ENCODE measurements around the gene NCBP2L. TPM values are rescaled to one million over a fixed set of nuclear protein-coding genes. Genes with fewer than 3 reads are reported as not detected.
A peak's percentile ranks its signal among the peaks of the same experiment; 100 is the strongest.

Gene NCBP2L
- total RNA-seq, 1 donor from 2014 or later = not detected

DNA sequence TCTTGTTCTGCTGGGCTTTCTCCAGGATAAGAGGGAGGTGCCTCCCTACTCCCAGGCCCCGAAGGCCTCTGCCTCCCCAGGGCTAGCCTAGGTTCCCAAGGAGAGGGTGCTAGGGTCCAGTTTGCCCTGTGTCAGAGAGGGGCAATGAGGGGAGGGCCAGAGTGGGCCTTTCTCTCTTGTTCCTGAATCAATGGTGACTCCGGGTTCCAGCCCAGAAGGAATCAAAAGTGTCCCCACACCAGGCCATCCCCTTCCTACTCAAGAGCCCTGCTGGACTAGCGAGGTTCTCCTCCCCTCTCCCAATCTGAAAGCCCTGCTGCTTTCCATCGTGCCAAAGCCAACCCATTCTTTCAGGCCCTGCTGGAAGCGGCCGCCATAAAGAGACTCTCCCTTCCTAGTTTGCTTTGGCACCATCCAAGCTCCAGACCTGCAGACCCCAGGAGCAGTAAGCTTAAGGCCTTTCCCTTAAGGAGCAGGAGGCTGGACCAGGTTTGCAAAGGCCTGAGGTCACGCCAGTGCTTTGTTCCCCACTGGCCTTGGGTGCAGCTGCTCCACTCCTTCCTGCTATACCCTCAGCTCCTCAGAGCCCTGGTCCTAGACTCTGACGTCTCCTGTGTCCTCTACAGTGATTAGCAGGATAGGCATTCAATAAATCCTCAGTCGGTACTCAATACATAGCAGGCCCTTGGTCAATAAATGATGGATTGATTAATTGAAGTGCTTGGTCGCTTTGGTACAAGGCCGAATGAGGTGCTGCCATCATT is 12.5 kb upstream of the NCBP2L start:
- TF ChIP-seq, protein P1, sequence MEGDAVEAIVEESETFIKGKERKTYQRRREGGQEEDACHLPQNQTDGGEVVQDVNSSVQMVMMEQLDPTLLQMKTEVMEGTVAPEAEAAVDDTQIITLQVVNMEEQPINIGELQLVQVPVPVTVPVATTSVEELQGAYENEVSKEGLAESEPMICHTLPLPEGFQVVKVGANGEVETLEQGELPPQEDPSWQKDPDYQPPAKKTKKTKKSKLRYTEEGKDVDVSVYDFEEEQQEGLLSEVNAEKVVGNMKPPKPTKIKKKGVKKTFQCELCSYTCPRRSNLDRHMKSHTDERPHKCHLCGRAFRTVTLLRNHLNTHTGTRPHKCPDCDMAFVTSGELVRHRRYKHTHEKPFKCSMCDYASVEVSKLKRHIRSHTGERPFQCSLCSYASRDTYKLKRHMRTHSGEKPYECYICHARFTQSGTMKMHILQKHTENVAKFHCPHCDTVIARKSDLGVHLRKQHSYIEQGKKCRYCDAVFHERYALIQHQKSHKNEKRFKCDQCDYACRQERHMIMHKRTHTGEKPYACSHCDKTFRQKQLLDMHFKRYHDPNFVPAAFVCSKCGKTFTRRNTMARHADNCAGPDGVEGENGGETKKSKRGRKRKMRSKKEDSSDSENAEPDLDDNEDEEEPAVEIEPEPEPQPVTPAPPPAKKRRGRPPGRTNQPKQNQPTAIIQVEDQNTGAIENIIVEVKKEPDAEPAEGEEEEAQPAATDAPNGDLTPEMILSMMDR (IDR thresholded peaks at IDR 0.05; ENCODE audit: insufficient read depth, low read length, poor library complexity, severe bottlenecking) = no peak
- no peak overlapping the region for H3K4me3 ChIP-seq (ENCODE audit: low read depth, low read length)
- no peaks in the 10 kb centered on the region for H3K27me3 ChIP-seq (ENCODE audit: control insufficient read depth, insufficient read depth, low read length)
- H3K36me3 ChIP-seq (ENCODE audit: control insufficient read depth, insufficient read depth, low read length) = no peaks in the 10 kb centered on the region
- no peak for DNase-seq (ENCODE audit: low read depth)

DNA sequence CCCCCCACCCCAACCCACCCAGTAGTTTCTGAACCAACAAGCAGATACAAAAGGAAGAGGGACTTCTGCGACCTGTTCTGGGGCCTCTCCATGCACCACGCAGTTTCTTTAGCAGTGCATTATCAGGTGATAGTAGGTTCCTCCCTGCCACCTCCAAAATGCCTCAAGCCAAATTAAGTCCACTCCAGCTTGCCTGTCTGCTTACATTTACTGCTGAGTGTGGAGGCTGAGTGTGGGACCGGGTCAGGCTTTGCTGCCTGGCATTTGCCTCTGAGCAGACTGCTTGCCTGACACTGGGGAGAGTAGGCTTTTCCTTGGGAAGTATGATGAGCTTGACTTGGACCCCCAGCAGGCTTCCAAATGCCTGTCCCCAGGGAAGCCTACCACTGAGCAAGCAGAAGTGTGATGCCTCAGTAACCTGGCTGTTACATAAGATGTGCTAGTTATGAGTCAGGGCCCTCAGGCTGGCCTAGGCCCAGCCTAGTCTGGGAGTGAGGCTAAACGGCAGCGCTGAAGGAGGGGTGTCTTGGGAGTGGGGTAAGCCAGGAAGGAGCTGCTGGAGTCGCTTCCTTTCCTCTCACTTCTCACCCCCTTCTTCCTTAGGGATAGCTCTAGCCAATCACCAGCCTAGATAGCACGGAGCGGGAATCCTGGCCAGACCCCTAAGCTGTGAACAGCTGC is 10.9 kb upstream of the NCBP2L start:
- DNase-seq (ENCODE audit: low read depth) = peak; percentile 41
- no peaks in the 10 kb centered on the region for H3K27me3 ChIP-seq (ENCODE audit: control insufficient read depth, insufficient read depth, low read length)
- H3K4me3 ChIP-seq (ENCODE audit: low read depth, low read length) = no peak overlapping the region
- no peaks in the 10 kb centered on the region for H3K36me3 ChIP-seq (ENCODE audit: control insufficient read depth, insufficient read depth, low read length)
- TF ChIP-seq, protein P1 (IDR thresholded peaks at IDR 0.05; ENCODE audit: insufficient read depth, low read length, poor library complexity, severe bottlenecking) = no peak

DNA sequence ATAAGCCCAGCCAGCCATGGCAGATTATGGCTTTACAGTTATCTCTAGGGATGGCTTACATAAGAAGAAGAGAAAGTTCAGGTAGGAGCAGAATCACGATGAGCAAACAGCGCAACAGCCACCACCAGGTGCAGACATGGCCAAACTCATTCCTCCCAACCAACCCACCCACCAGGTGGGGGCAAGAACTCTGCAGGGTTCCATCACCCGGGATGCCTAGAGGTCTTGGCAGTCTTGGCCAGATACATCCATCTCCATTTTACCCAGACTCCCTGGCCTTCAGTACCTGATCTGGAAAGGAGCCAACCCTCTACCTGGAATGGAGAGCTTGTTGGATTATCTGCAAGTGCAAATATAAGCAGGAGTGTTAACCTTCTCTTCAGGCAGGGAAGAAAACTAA is 9.5 kb upstream of the NCBP2L start:
- Histone ChIP-seq H3K27me3 (ENCODE audit: control insufficient read depth, insufficient read depth, low read length) (no peaks in the 10 kb centered on the region), H3K4me3 (ENCODE audit: low read depth, low read length) (no peak overlapping the region), H3K36me3 (ENCODE audit: control insufficient read depth, insufficient read depth, low read length) (no peaks in the 10 kb centered on the region)
- no peak for DNase-seq (ENCODE audit: low read depth)
- TF ChIP-seq, protein P1 (IDR thresholded peaks at IDR 0.05; ENCODE audit: insufficient read depth, low read length, poor library complexity, severe bottlenecking) = no peak

DNA sequence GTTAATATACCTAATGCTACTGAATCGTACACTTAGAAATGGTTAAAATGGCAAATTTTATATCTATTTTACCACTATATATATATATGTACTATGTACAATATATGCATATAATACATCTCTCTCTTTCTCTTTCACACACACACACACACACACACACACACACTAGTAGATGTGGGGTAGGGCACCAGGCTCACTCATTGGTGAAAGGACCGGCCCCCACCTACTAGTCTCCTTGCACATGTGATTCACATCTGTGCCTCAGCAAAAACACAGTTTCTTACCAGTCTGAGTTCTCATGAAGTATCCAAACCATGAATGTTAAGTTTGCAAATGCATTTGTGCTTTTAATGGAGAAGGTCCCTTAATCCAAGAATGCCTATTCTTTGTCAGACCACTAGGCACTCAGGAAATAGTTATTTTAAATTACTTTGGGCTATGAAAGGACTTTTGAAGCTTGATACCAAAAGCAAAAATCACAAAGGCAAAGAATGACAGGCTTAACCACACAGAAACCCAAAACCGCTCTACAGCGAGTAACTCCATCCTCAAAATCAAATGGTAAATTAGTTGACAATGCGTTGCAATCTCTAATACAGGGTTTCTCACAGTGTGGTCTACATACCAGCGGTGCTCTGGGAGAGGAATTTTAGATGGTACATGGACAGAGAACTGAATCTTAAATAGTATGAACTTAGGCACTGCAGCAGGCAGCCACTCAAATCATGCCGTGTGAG is 7.8 kb upstream of the NCBP2L start:
- Histone ChIP-seq H3K4me3 (ENCODE audit: low read depth, low read length) (no peak overlapping the region), H3K36me3 (ENCODE audit: control insufficient read depth, insufficient read depth, low read length) (no peaks in the 10 kb centered on the region), H3K27me3 (ENCODE audit: control insufficient read depth, insufficient read depth, low read length) (no peaks in the 10 kb centered on the region)
- DNase-seq (ENCODE audit: low read depth) = no peak
- TF ChIP-seq, protein P1 (IDR thresholded peaks at IDR 0.05; ENCODE audit: insufficient read depth, low read length, poor library complexity, severe bottlenecking) = no peak

DNA sequence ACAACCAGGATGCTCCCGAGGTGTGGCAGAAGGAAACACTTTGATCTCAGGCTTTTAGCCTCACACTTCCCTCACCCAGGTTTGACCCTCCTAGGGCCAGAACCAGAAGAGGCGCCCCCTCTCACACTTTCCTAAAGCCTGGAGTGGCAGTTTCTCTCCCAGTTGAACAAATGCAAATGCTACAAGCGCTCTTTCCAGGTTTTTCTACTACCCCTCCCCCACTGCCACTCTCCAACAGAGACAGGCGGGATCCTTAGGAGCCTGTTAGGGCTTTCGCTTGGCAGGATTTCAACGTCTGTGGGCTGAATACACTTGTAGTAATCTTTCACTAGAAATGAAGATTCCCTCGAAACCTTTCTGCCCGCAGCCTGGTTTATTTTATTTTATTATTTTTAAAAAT is 4.3 kb upstream of the NCBP2L start:
- TF ChIP-seq, protein P1 (IDR thresholded peaks at IDR 0.05; ENCODE audit: insufficient read depth, low read length, poor library complexity, severe bottlenecking) = no peak
- DNase-seq (ENCODE audit: low read depth) = no peak
- H3K36me3 ChIP-seq (ENCODE audit: control insufficient read depth, insufficient read depth, low read length) = no peaks in the 10 kb centered on the region
- H3K4me3 ChIP-seq (ENCODE audit: low read depth, low read length) = no peak overlapping the region
- no peaks in the 10 kb centered on the region for H3K27me3 ChIP-seq (ENCODE audit: control insufficient read depth, insufficient read depth, low read length)
